ENCODE measurements around the gene STYXL2. TPM values are rescaled to one million over a fixed set of nuclear protein-coding genes. Genes with fewer than 3 reads are reported as not detected.

The STYXL2 gene
- total and polyA plus RNA-seq, 2 of the 8 experiments (the other 6 are each of a cell fraction or from before 2014, with no cell fraction given), result 0.09 to 0.22 TPM

GRCh38 chr1:167054531-167054930 lies 39.3 kb upstream of the STYXL2 start:
- H4K5ac ChIP-seq (ENCODE audit: insufficient read length, low read depth, low read length), result no peak overlapping the region
- peaks cover 0 to 6% (median 2%) of the 10 kb centered on the region in 4 experiments; a peak in 4 of 7 replicates for H3K4me1 ChIP-seq (replicated peaks in 1 of 4; ENCODE audit: control insufficient read depth in 3 of 4, insufficient read depth in 4 of 4, low read length in 3 of 4)
- WGBS, 2 experiments (ENCODE audit: extremely low coverage in 1 of 2, insufficient coverage in 1 of 2, insufficient read length in 1 of 2, insufficient replicate concordance in 2 of 2, low coverage in 1 of 2, low lambda C conversion rate in 2 of 2, missing lambda C conversion rate in 1 of 2), result 87% methylated on average over 3 of the region's 3 CpGs; no CpG with 5 or more reads in 1 of the 2 experiments
- no peak for TF ChIP-seq CTCF (IDR thresholded peaks at IDR 0.05; ENCODE audit: control extremely low read depth in 1 of 3, insufficient read depth in 1 of 3, low read depth in 1 of 3, low read length in 3 of 3)
- H3K4ac ChIP-seq (replicated peaks; ENCODE audit: insufficient read length, low read depth, low read length), result no peak overlapping the region
- no peak overlapping the region for H3K9ac ChIP-seq (replicated peaks in 1 of 4; ENCODE audit: extremely low read depth in 1 of 4, low read depth in 3 of 4, low read length in 3 of 4)
- H2BK120ac ChIP-seq (replicated peaks; ENCODE audit: low read depth, low read length), result no peak overlapping the region
- no peak overlapping the region for H3K56ac ChIP-seq (replicated peaks; ENCODE audit: insufficient read length, low read depth, low read length)
- H3K18ac ChIP-seq (ENCODE audit: extremely low read depth, low read length), result no peak overlapping the region
- FAIRE-seq (no peak), DNase-seq (ENCODE audit: low read depth in 1 of 2, low spot score in 2 of 2) (no peak)
- no peak overlapping the region for H2AFZ ChIP-seq (ENCODE audit: low read length)
- H2BK12ac ChIP-seq (ENCODE audit: low read depth, low read length), result no peak overlapping the region
- ChIA-PET CTCF (ENCODE audit: partially characterized antibody) (interaction anchor here (0.6 to 18.6 kb wide), 12 partner anchors 8 to 389 kb away, joined by 4 to 874 read pairs (median 6); partner anchors contain the start of gene MAEL), POLR2A (ENCODE audit: partially characterized antibody) (no interaction called here)
- H3K23ac ChIP-seq (ENCODE audit: insufficient read length), result no peak overlapping the region
- no peaks in the 10 kb centered on the region for H3K9me3 ChIP-seq (ENCODE audit: insufficient read depth in 2 of 2, low read depth in 1 of 2, low read length in 1 of 2)
- H3K27me3 ChIP-seq (replicated peaks in 1 of 4; ENCODE audit: control insufficient read depth in 3 of 4, extremely low read depth in 1 of 4, insufficient read depth in 3 of 4, low read length in 3 of 4), result no peaks in the 10 kb centered on the region
- H2BK20ac ChIP-seq (ENCODE audit: low read length), result no peak overlapping the region
- H4K20me1 ChIP-seq (replicated peaks in 1 of 2; ENCODE audit: control insufficient read depth in 1 of 2, insufficient read depth in 2 of 2, low read length in 2 of 2), result peaks cover 0 to 7% of the 10 kb centered on the region in 2 experiments
- H3K14ac ChIP-seq (ENCODE audit: insufficient read length), result no peak overlapping the region
- H2AK5ac ChIP-seq (ENCODE audit: low read depth, low read length), result no peak overlapping the region
- no peak overlapping the region for H2BK15ac ChIP-seq (ENCODE audit: low read length)
- H3K79me2 ChIP-seq (ENCODE audit: control insufficient read depth in 1 of 2, insufficient read depth in 2 of 2, low read length in 2 of 2), result no peaks in the 10 kb centered on the region
- no peaks in the 10 kb centered on the region for H3K36me3 ChIP-seq (ENCODE audit: control insufficient read depth in 2 of 4, insufficient read depth in 4 of 4, low read length in 3 of 4)
- H3K27ac ChIP-seq (ENCODE audit: low read depth, low read length), result no peak overlapping the region
- no peak overlapping the region for H4K91ac ChIP-seq (replicated peaks; ENCODE audit: insufficient read length, low read length)
- no peak overlapping the region for H3K4me3 ChIP-seq (ENCODE audit: extremely low read depth in 1 of 4, insufficient read depth in 2 of 4, low read depth in 3 of 4, low read length in 4 of 4)
- no peak overlapping the region for H4K8ac ChIP-seq (ENCODE audit: extremely low read depth, insufficient read depth, low read length)
- no peak overlapping the region for H2BK5ac ChIP-seq (ENCODE audit: low read depth, low read length)
- no peaks in the 10 kb centered on the region for H3K79me1 ChIP-seq (ENCODE audit: low read depth, low read length)
- no peak overlapping the region for H3K4me2 ChIP-seq (ENCODE audit: insufficient read depth in 1 of 2, low read depth in 2 of 2, low read length in 2 of 2)
- H3K23me2 ChIP-seq (ENCODE audit: low read depth, low read length), result peaks cover 8% of the 10 kb centered on the region
